Measurements from ENCODE around the gene IQSEC1.

- TF ChIP-seq CTCF (IDR thresholded peaks at IDR 0.05 in 2 of 3, conservative IDR thresholded peaks at IDR 0.05 in 1 of 3; ENCODE audit: borderline replicate concordance in 1 of 3, insufficient read depth in 1 of 3, low read depth in 2 of 3, low read length in 2 of 3) (no peak), POLR2A (IDR thresholded peaks at IDR 0.05; ENCODE audit: borderline replicate concordance, extremely low read depth, insufficient read depth, insufficient read length) (no peak), REST (IDR thresholded peaks at IDR 0.05; ENCODE audit: low read depth) (no peak), RAD21 (IDR thresholded peaks at IDR 0.05; ENCODE audit: low read depth) (no peak), POLR2AphosphoS5 (IDR thresholded peaks at IDR 0.05; ENCODE audit: low read depth, low read length) (no peak), EZH2phosphoT487 (IDR thresholded peaks at IDR 0.05; ENCODE audit: borderline replicate concordance) (no peak), SP1 (IDR thresholded peaks at IDR 0.05; ENCODE audit: low read depth) (no peak)
Measured at GRCh38 chr3:13104511-13104910, 31.3 kb upstream of the IQSEC1 start.
